Vagina (tissue), 2 donors: ENCODE data around the gene PAXX.

Experiments
- POLR2A ChIP-seq, 2 donors: fragments of 450-650 bp; IDR thresholded peaks; one replicate each; pipeline ENCODE4 v1.6.1; 2017; ENCODE audit warnings: antibody characterized with exemption in 2 of 2, mild to moderate bottlenecking in 2 of 2, moderate library complexity in 2 of 2
- POLR2AphosphoS5 ChIP-seq, 2 donors: sonication (generic); formaldehyde crosslinking; IDR thresholded peaks; one replicate each; pipeline ENCODE4 v1.9.0; 2017; ENCODE audit warnings: antibody characterized with exemption in 2 of 2, mild to moderate bottlenecking in 2 of 2, low read depth in 1 of 2; ENCODE audit not compliant: insufficient read depth in 1 of 2
- TF ChIP-seq, protein P1 (sequence below), 3 experiments: fragments of 450-650 bp in 2 of 3; fragments of 200-600 bp in 1 of 3; sonication (generic) in 1 of 3; IDR thresholded peaks; one replicate each; pipeline ENCODE4 v1.5.1; 2017 to 2019; ENCODE audit warnings: antibody characterized with exemption in 3 of 3, mild to moderate bottlenecking in 2 of 3, moderate library complexity in 2 of 3

DNA sequence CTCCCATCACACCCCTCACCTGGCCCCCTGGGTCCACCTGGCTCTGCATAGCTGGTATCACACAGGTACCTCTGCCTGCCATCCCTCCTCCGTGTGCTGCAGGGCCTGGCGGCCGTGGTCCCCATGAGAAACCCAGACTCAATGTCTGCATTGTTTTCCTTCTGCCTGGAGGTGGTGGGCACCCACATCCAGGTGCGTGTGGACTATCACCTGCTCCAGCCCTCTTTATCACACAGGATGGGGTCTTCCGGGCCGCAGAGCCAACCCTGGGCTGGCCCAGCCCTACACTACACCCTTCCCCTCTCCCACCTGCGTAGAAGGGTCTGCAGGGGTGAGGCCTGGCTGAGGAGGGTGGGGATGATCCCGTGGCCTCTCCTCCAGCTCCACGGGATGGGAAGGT, 46.7 kb downstream of the PAXX start:
- TF ChIP-seq, protein P1, sequence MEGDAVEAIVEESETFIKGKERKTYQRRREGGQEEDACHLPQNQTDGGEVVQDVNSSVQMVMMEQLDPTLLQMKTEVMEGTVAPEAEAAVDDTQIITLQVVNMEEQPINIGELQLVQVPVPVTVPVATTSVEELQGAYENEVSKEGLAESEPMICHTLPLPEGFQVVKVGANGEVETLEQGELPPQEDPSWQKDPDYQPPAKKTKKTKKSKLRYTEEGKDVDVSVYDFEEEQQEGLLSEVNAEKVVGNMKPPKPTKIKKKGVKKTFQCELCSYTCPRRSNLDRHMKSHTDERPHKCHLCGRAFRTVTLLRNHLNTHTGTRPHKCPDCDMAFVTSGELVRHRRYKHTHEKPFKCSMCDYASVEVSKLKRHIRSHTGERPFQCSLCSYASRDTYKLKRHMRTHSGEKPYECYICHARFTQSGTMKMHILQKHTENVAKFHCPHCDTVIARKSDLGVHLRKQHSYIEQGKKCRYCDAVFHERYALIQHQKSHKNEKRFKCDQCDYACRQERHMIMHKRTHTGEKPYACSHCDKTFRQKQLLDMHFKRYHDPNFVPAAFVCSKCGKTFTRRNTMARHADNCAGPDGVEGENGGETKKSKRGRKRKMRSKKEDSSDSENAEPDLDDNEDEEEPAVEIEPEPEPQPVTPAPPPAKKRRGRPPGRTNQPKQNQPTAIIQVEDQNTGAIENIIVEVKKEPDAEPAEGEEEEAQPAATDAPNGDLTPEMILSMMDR (IDR thresholded peaks at IDR 0.05), result no peak
- TF ChIP-seq POLR2A (IDR thresholded peaks at IDR 0.05), result no peak
- TF ChIP-seq POLR2AphosphoS5 (IDR thresholded peaks at IDR 0.05; ENCODE audit: insufficient read depth in 1 of 2, low read depth in 1 of 2), result no peak
